HG03280 (cell line): ENCODE results near the gene NACA.

Source experiments
- ATAC-seq: cut with Tn5 transposase; IDR thresholded peaks from one replicate; pipeline ENCODE4 v1.9.1; 2021; ENCODE audit warnings: mild to moderate bottlenecking, moderate library complexity; ENCODE audit not compliant: unreplicated experiment

The NACA gene

GRCh38 chr12:56688846-56689109, 36.3 kb downstream of the NACA start:
- ATAC-seq: no peak

- ATAC-seq: peak; percentile 59
Observed at GRCh38 chr12:56688129-56688845, 36.8 kb downstream of the NACA start, which contains the start of gene PTGES3. Gene PTGES3, minus strand, starts transcription at chr12:56688284. Its CDS starts 285 bp downstream, at chr12:56687999.

GRCh38 chr12:56687223-56688128, 37.6 kb downstream of the NACA start:
- peak; percentile 15 for ATAC-seq

- no peak for ATAC-seq
Observed at GRCh38 chr12:56684745-56685359, 40.2 kb downstream of the NACA start.

GRCh38 chr12:56682323-56682722, 42.8 kb downstream of the NACA start:
- ATAC-seq: no peak

GRCh38 chr12:56679883-56680575, 45.1 kb downstream of the NACA start:
- ATAC-seq: no peak

- no peak for ATAC-seq
Observed at GRCh38 chr12:56678852-56679251, 46.2 kb downstream of the NACA start.

- peak; percentile 76 for ATAC-seq
Observed at GRCh38 chr12:56677680-56678079, 47.4 kb downstream of the NACA start.

- peak; percentile 29 for ATAC-seq
Observed at GRCh38 chr12:56676851-56677580, 48.1 kb downstream of the NACA start.

- no peak for ATAC-seq
Observed at GRCh38 chr12:56671608-56672007, 53.5 kb downstream of the NACA start.

- no peak for ATAC-seq
Observed at GRCh38 chr12:56670836-56671235, 54.3 kb downstream of the NACA start.

GRCh38 chr12:56668197-56668457, 57.0 kb downstream of the NACA start:
- ATAC-seq: no peak
